HepG2 (cell line): ENCODE data around the gene SLC25A5. TPM values are rescaled to one million over a fixed set of nuclear protein-coding genes. Genes with fewer than 3 reads are reported as not detected.
A peak's percentile ranks its signal among the peaks of the same experiment; 100 is the strongest.

Source experiments
- ARNT2 ChIP-seq: sonication (generic); formaldehyde crosslinking; IDR thresholded peaks from 2 replicates; pipeline ENCODE4 v1.8.0; 2022; ENCODE audit warnings: mild to moderate bottlenecking, low read depth, missing genetic modification reagents, moderate library complexity
- GFI1 ChIP-seq: sonication (generic); formaldehyde crosslinking; IDR thresholded peaks from 2 replicates; pipeline ENCODE4 v1.5.0; 2020; ENCODE audit warnings: missing genetic modification reagents, mild to moderate bottlenecking, borderline replicate concordance
- HMG20B ChIP-seq: conservative IDR thresholded peaks from 2 replicates; pipeline ENCODE4 v1.6.1; 2016; ENCODE audit warnings: missing genetic modification reagents, missing compliant biosample characterization
- KDM1A ChIP-seq: IDR thresholded peaks from 2 replicates; pipeline ENCODE4 v1.6.1; 2016; ENCODE audit warnings: missing compliant biosample characterization
- KLF9 ChIP-seq: IDR thresholded peaks from 2 replicates; pipeline ENCODE4 v1.6.1; 2016; ENCODE audit warnings: low read depth
- MTA3 ChIP-seq: sonication (generic); formaldehyde crosslinking; IDR thresholded peaks from 2 replicates; pipeline ENCODE4 v1.4.0; 2020; ENCODE audit warnings: missing genetic modification reagents
- PAF1 ChIP-seq: IDR thresholded peaks from 2 replicates; pipeline ENCODE4 v1.6.1; 2016; ENCODE audit warnings: missing genetic modification reagents, missing compliant biosample characterization
- PPARG ChIP-seq: conservative IDR thresholded peaks from 2 replicates; pipeline ENCODE4 v1.6.1; 2016; ENCODE audit warnings: missing biosample characterization, missing genetic modification reagents
- SRSF1 ChIP-seq: fragments of 200-400 bp; formaldehyde crosslinking; optimal IDR thresholded peaks from 2 replicates; pipeline ENCODE3; 2017; ENCODE audit warnings: mild to moderate bottlenecking, low read depth, low read length, moderate library complexity
- SRSF4 ChIP-seq: fragments of 200-400 bp; formaldehyde crosslinking; IDR thresholded peaks from one replicate; pipeline ENCODE4 v1.6.1; 2018; ENCODE audit warnings: mild to moderate bottlenecking, low read depth, low read length, moderate library complexity; ENCODE audit not compliant: poor library complexity, severe bottlenecking
- TRIM24 ChIP-seq: sonication (generic); formaldehyde crosslinking; IDR thresholded peaks from 2 replicates; pipeline ENCODE4 v1.8.0; 2022; ENCODE audit warnings: mild to moderate bottlenecking, missing genetic modification reagents
- XRCC5 ChIP-seq: fragments of 200-400 bp; formaldehyde crosslinking; optimal IDR thresholded peaks from 2 replicates; pipeline ENCODE3; 2017; ENCODE audit warnings: mild to moderate bottlenecking, low read length
- ZIK1 ChIP-seq: sonication (generic); formaldehyde crosslinking; IDR thresholded peaks from 2 replicates; pipeline ENCODE4 v1.5.0; 2020; ENCODE audit warnings: mild to moderate bottlenecking, low read depth, missing genetic modification reagents, borderline replicate concordance
- ZNF274 ChIP-seq: sonication (generic); formaldehyde crosslinking; IDR thresholded peaks from 2 replicates; pipeline ENCODE4 v1.5.1; 2020; ENCODE audit warnings: mild to moderate bottlenecking, missing genetic modification reagents
- ZNF432 ChIP-seq: sonication (generic); formaldehyde crosslinking; IDR thresholded peaks from 2 replicates; pipeline ENCODE4 v1.5.0; 2020; ENCODE audit warnings: missing genetic modification reagents, mild to moderate bottlenecking, borderline replicate concordance
- ZNF530 ChIP-seq: sonication (generic); formaldehyde crosslinking; IDR thresholded peaks from 2 replicates; pipeline ENCODE4 v1.5.0; 2020; ENCODE audit warnings: low read depth, mild to moderate bottlenecking, missing genetic modification reagents
- ZNF644 ChIP-seq: IDR thresholded peaks from 2 replicates; pipeline ENCODE4 v1.6.1; 2016; ENCODE audit warnings: low read depth
- ZNF709 ChIP-seq: sonication (generic); formaldehyde crosslinking; IDR thresholded peaks from 2 replicates; pipeline ENCODE4 v1.5.0; 2020; ENCODE audit warnings: mild to moderate bottlenecking, missing genetic modification reagents
- ZNF782 ChIP-seq: sonication (generic); formaldehyde crosslinking; IDR thresholded peaks from 2 replicates; pipeline ENCODE4 v1.4.0; 2020; ENCODE audit warnings: missing genetic modification reagents, mild to moderate bottlenecking, borderline replicate concordance
- polyA plus RNA-seq, 8 experiments: library from polyadenylated mRNA; depleted of rRNA in 3 of 8; stranded (reverse) in 7 of 8; unstranded in 1 of 8; fragments of >200 nt; fragmentation: Illumina TruSeq in 4 of 8; extraction: Trizol in 4 of 8; gene quantifications; 2 replicates each; pipeline versions ENCODE4 v1.2.1 to v1.2.3, GENCODE V29; 2011 to 2016; ENCODE audit warnings: low read depth in 4 of 8, missing spikeins in 1 of 8, mixed read lengths in 1 of 8; ENCODE audit not compliant: insufficient read depth in 1 of 8
- total RNA-seq, 5 experiments: library from RNA; depleted of rRNA; stranded (reverse); fragments of >200 nt; fragmentation: Illumina TruSeq; extraction: Trizol; gene quantifications; 2 replicates each; pipeline ENCODE4 v1.2.3, GENCODE V29; 2016; ENCODE audit warnings: low read depth in 1 of 5
- TF ChIP-seq, protein P1 (sequence below): IDR thresholded peaks from 2 replicates; pipeline ENCODE4 v1.6.1; 2016; ENCODE audit warnings: missing biosample characterization, missing genetic modification reagents, low read depth
- TF ChIP-seq, protein P2 (sequence below), 2 experiments: fragments of 450-650 bp in 1 of 2; sonication (generic) in 1 of 2; formaldehyde crosslinking in 1 of 2; IDR thresholded peaks; 2 replicates each; pipeline versions ENCODE4 v1.6.1 to v1.8.0; 2016 to 2022; ENCODE audit warnings: antibody characterized with exemption in 1 of 2, mild to moderate bottlenecking in 1 of 2, missing genetic modification reagents in 1 of 2

Gene SLC25A5
- total and polyA plus RNA-seq, 2 of the 13 experiments (the other 11 are each of a cell fraction or from before 2014, with no cell fraction given): 300 to 402 TPM

DNA sequence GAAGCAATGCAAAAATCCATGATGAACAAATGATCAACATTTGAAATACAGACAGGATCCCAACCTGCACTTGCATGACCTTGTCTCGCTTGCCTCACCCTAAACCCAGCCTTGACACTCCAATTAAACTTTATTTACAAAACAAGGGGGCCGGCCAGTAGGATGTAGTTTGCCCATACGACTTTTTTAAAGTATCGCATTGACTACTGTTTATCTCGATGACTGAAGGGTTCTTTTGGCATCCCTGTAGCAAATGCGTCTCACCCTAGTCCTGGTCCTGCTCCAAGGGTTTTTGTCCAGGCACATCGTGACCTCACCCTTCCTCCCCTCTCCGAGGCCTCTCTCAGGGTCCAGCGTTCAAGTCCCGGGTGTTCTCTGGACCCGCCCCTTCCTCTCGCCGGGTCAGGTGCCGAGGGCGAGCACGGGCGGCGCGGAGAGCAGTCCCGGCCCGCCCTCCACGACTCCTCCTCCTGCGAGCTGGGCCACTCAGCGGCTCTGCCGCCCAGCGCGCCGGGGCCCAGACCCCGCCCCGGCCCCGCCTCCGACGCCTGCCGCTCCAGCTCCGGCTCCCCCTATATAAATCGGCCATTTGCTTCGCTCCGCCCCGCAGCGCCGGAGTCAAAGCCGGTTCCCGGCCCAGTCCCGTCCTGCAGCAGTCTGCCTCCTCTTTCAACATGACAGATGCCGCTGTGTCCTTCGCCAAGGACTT lies at the start of gene SLC25A5 (continued):
- TF ChIP-seq ZNF432 (CRISPR knock-in tag) (no peak), ZNF782 (CRISPR knock-in tag) (no peak), KDM1A (CRISPR knock-in tag) (no peak), TRIM24 (no peak), ZNF709 (no peak), PPARG (CRISPR knock-in tag) (no peak), PAF1 (CRISPR knock-in tag) (no peak), GFI1 (no peak; the same call in 1 of the 2 replicates), ARNT2 (CRISPR knock-in tag) (no peak; the same call in 1 of the 2 replicates), ZNF274 (CRISPR knock-in tag) (peak; percentile 49; the same call in 1 of the 2 replicates), ZNF530 (no peak), SRSF1 (no peak), SRSF4 (no peak), KLF9 (CRISPR knock-in tag) (no peak), MTA3 (no peak), XRCC5 (no peak), ZNF644 (no peak), ZIK1 (no peak), HMG20B (CRISPR knock-in tag) (no peak)
- TF ChIP-seq, protein P1, sequence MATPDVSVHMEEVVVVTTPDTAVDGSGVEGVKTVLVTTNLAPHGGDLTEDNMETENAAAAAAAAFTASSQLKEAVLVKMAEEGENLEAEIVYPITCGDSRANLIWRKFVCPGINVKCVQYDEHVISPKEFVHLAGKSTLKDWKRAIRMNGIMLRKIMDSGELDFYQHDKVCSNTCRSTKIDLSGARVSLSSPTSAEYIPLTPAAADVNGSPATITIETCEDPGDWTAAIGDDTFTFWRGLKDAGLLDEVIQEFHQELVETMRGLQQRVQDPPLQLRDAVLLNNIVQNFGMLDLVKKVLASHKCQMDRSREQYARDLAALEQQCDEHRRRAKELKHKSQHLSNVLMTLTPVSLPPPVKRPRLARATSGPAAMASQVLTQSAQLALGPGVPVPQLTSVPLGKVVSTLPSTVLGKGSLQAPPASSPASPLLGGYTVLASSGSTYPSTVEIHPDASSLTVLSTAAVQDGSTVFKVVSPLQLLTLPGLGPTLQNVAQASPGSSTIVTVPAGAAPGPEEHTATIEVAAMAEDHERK (CRISPR knock-in tag): no peak
- TF ChIP-seq, protein P2, sequence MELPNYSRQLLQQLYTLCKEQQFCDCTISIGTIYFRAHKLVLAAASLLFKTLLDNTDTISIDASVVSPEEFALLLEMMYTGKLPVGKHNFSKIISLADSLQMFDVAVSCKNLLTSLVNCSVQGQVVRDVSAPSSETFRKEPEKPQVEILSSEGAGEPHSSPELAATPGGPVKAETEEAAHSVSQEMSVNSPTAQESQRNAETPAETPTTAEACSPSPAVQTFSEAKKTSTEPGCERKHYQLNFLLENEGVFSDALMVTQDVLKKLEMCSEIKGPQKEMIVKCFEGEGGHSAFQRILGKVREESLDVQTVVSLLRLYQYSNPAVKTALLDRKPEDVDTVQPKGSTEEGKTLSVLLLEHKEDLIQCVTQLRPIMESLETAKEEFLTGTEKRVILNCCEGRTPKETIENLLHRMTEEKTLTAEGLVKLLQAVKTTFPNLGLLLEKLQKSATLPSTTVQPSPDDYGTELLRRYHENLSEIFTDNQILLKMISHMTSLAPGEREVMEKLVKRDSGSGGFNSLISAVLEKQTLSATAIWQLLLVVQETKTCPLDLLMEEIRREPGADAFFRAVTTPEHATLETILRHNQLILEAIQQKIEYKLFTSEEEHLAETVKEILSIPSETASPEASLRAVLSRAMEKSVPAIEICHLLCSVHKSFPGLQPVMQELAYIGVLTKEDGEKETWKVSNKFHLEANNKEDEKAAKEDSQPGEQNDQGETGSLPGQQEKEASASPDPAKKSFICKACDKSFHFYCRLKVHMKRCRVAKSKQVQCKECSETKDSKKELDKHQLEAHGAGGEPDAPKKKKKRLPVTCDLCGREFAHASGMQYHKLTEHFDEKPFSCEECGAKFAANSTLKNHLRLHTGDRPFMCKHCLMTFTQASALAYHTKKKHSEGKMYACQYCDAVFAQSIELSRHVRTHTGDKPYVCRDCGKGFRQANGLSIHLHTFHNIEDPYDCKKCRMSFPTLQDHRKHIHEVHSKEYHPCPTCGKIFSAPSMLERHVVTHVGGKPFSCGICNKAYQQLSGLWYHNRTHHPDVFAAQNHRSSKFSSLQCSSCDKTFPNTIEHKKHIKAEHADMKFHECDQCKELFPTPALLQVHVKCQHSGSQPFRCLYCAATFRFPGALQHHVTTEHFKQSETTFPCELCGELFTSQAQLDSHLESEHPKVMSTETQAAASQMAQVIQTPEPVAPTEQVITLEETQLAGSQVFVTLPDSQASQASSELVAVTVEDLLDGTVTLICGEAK (IDR thresholded peaks at IDR 0.05): no peak
- TF ChIP-seq, protein P2 (CRISPR knock-in tag; IDR thresholded peaks at IDR 0.05): peak; percentile 92
